A549 (cell line): ENCODE measurements around the gene ANAPC15. TPM values are rescaled to one million over a fixed set of nuclear protein-coding genes. Genes with fewer than 3 reads are reported as not detected.

Experiments
- ATAC-seq, 2 experiments: fragments of 200-7000 bp in 1 of 2; fragments of >200 bp in 1 of 2; cut with Nextera tagmentation in 1 of 2; cut with Tn5 transposase in 1 of 2; 3 replicates each; pipeline versions ENCODE4 v1.8.0 to v1.9.1; 2018 to 2020; ENCODE audit warnings: mild to moderate bottlenecking in 1 of 2, moderate library complexity in 1 of 2
- CTCF ChIA-PET: fragments of 300-600 bp; sonication (Branson Sonifier 250); formaldehyde crosslinking; extraction: SDS; loops from one replicate; lab custom pipeline; 2021; ENCODE audit warnings: antibody characterized with exemption, inconsistent platforms; lab: Yijun Ruan, JAX
- POLR2A ChIA-PET: fragments of 350-600 bp; formaldehyde crosslinking; extraction: SDS; loops from one replicate; lab custom pipeline; 2021; ENCODE audit warnings: antibody characterized with exemption, inconsistent platforms; lab: Yijun Ruan, JAX
- DNase-seq, 2 experiments: peaks; one replicate each; pipeline versions ENCODE4 v3.0.0 to v3.0.0-alpha.2; 2011 to 2016; ENCODE audit warnings: low read depth in 1 of 2, low spot score in 1 of 2
- FAIRE-seq: peaks from 2 replicates; lab custom pipeline; 2011; peaks lifted over from hg19 to GRCh38; lab: Jason Lieb, UNC
- H3K27ac ChIP-seq, 2 experiments: fragments of >200 bp; sonication (Bioruptor Twin); formaldehyde crosslinking; 3 replicates each; pipeline ENCODE4 v1.5.1; 2016 to 2017
- H3K4me1 ChIP-seq: fragments of >200 bp; sonication (Bioruptor Twin); formaldehyde crosslinking; 3 replicates; pipeline ENCODE4 v1.6.1; 2016
- H3K4me2 ChIP-seq: fragments of >200 bp; sonication (Bioruptor Twin); formaldehyde crosslinking; 3 replicates; pipeline ENCODE4 v1.6.1; 2016
- H3K4me3 ChIP-seq: fragments of >200 bp; sonication (Bioruptor Twin); formaldehyde crosslinking; 3 replicates; pipeline ENCODE4 v1.5.1; 2016
- H3K9me3 ChIP-seq: fragments of >200 bp; sonication (Bioruptor Twin); formaldehyde crosslinking; 3 replicates; pipeline ENCODE4 v1.6.1; 2016
- BHLHE40 ChIP-seq: IDR thresholded peaks from 2 replicates; pipeline ENCODE4 v1.6.1; 2012; ENCODE audit warnings: low read depth, low read length, inconsistent platforms
- EHMT2 ChIP-seq: fragments of 200-600 bp; sonication (generic); IDR thresholded peaks from 2 replicates; pipeline ENCODE4 v1.6.1; 2016; ENCODE audit warnings: antibody characterized with exemption, low read depth, mild to moderate bottlenecking, moderate library complexity
- EP300 ChIP-seq, 2 experiments: fragments of >200 bp; sonication (Bioruptor Twin); formaldehyde crosslinking; IDR thresholded peaks; 2 replicates in 1 of 2; 3 replicates in 1 of 2; pipeline ENCODE4 v1.6.1; 2016 to 2017
- HOXB13 ChIP-seq: fragments of 250-450 bp; sonication (Bioruptor Pico); IDR thresholded peaks from 2 replicates; pipeline ENCODE4 v1.5.0; 2020; ENCODE audit warnings: low read depth, mild to moderate bottlenecking, moderate library complexity
- MAZ ChIP-seq: fragments of 150-350 bp; IDR thresholded peaks from 2 replicates; pipeline ENCODE4 v1.6.1; 2014; ENCODE audit warnings: antibody characterized with exemption, low read depth, low read length, borderline replicate concordance
- MYC ChIP-seq: IDR thresholded peaks from 2 replicates; pipeline ENCODE4 v1.6.1; 2012; ENCODE audit warnings: mild to moderate bottlenecking, inconsistent platforms, low read length, improper control_type of control experiment, borderline replicate concordance
- PHF8 ChIP-seq: fragments of 200-600 bp; sonication (generic); IDR thresholded peaks from 2 replicates; pipeline ENCODE4 v1.6.1; 2016; ENCODE audit warnings: low read depth, mild to moderate bottlenecking, antibody characterized with exemption, moderate library complexity, borderline replicate concordance
- RCOR1 ChIP-seq: fragments of 150-350 bp; IDR thresholded peaks from 2 replicates; pipeline ENCODE4 v1.6.1; 2014; ENCODE audit warnings: antibody characterized with exemption, low read length, low read depth
- RFX5 ChIP-seq: fragments of 450-650 bp; IDR thresholded peaks from 2 replicates; pipeline ENCODE4 v1.7.1; 2014; ENCODE audit warnings: antibody characterized with exemption, mild to moderate bottlenecking, moderate library complexity
- SREBF2 ChIP-seq: fragments of 450-650 bp; IDR thresholded peaks from 2 replicates; pipeline ENCODE4 v1.6.1; 2014; ENCODE audit warnings: mild to moderate bottlenecking, moderate library complexity
- TP53 ChIP-seq: fragments of 250-450 bp; sonication (Bioruptor Pico); IDR thresholded peaks from 2 replicates; pipeline ENCODE4 v1.5.0; 2021; ENCODE audit warnings: mild to moderate bottlenecking, moderate library complexity
- WGBS: methylation state at CpG from one replicate; pipeline ENCODE4 v1.1.6; 2017; ENCODE audit errors: missing lambda C conversion rate; 5-methylcytosine and 5-hydroxymethylcytosine counted together
- polyA plus RNA-seq, 4 experiments: library from polyadenylated mRNA; depleted of rRNA in 3 of 4; stranded (reverse); fragments of >200 nt; fragmentation: RNase III in 1 of 4; extraction: RNeasy Plus Mini Kit Qiagen cat#74134 plus additional on column Dnase treatment in 1 of 4; gene quantifications; 2 replicates in 3 of 4; 3 replicates in 1 of 4; pipeline ENCODE4 v1.2.3, GENCODE V29; 2011 to 2017
- small RNA-seq, 6 experiments: library from RNA; depleted of rRNA; stranded (forward); fragments of <200 nt; gene quantifications; one replicate each; pipeline ENCODE3, GENCODE V24; 2012
- TF ChIP-seq, protein P1 (sequence below): fragments of 250-450 bp; sonication (Bioruptor Pico); IDR thresholded peaks from 2 replicates; pipeline ENCODE4 v1.5.0; 2021; ENCODE audit warnings: mild to moderate bottlenecking, moderate library complexity, borderline replicate concordance
- TF ChIP-seq, protein P2 (sequence below): IDR thresholded peaks from 2 replicates; pipeline ENCODE4 v1.6.1; 2012

Gene ANAPC15
- polyA plus RNA-seq, 2 of the 4 experiments (the other 2 are of a cell fraction) = 88.2 to 96.2 TPM

DNA sequence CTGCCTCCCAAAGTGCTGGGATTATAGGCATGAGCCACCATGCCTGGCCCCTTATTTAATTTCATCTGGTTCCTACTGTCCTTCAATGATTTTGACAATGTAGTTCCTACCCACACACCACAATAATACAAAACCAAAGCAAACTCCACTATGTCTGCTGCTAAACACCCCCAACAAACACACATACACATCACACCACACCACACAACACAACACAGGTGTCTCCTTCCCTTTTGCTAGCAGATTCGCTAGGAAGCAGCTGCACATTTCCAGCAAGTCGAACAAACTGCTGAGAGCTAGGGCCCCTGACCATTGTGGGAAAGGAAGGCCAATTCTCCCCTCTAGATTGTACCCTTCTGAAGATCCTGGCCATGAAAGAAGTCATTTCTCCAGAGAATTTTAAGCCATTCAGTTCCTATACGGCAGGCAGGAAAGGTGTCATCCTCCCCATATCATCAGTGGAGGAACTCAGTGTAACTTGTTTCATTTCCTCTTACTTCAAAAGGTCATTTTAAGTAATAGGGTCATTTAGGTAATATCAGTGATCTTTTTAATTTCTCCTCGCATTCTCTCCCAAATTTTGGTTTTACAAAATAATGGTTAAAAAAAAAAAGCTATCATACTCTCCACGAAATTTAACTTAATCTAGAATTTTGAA, 50.6 kb downstream of the ANAPC15 start:
- Histone ChIP-seq H3K4me2 (no peak overlapping the region), H3K9me3 (no peaks in the 10 kb centered on the region), H3K4me3 (no peak overlapping the region), H3K4me1 (peaks cover 4% of the 10 kb centered on the region; the same call in 2 of the 3 replicates), H3K27ac (no peak overlapping the region)
- WGBS = 91% methylated on average over 5 of the region's 5 CpGs
- POLR2A ChIA-PET = interaction anchor here (1.8 kb wide), 1 partner anchor 8 kb away, joined by 4 read pairs; no protein-coding TSS in a partner anchor
- DNase-seq = no peak
- TF ChIP-seq, protein P1, sequence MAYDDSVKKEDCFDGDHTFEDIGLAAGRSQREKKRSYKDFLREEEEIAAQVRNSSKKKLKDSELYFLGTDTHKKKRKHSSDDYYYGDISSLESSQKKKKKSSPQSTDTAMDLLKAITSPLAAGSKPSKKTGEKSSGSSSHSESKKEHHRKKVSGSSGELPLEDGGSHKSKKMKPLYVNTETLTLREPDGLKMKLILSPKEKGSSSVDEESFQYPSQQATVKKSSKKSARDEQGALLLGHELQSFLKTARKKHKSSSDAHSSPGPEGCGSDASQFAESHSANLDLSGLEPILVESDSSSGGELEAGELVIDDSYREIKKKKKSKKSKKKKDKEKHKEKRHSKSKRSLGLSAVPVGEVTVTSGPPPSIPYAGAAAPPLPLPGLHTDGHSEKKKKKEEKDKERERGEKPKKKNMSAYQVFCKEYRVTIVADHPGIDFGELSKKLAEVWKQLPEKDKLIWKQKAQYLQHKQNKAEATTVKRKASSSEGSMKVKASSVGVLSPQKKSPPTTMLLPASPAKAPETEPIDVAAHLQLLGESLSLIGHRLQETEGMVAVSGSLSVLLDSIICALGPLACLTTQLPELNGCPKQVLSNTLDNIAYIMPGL (CRISPR knock-in tag) = no peak
- TF ChIP-seq EP300 (IDR thresholded peaks at IDR 0.05) (no peak), BHLHE40 (no peak), MAZ (no peak), SREBF2 (no peak), PHF8 (no peak), MYC (no peak), EHMT2 (no peak), RFX5 (no peak), HOXB13 (CRISPR knock-in tag) (no peak), TP53 (no peak), RCOR1 (no peak)
- TF ChIP-seq, protein P2, sequence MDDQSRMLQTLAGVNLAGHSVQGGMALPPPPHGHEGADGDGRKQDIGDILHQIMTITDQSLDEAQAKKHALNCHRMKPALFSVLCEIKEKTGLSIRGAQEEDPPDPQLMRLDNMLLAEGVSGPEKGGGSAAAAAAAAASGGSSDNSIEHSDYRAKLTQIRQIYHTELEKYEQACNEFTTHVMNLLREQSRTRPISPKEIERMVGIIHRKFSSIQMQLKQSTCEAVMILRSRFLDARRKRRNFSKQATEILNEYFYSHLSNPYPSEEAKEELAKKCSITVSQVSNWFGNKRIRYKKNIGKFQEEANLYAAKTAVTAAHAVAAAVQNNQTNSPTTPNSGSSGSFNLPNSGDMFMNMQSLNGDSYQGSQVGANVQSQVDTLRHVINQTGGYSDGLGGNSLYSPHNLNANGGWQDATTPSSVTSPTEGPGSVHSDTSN = no peak
- TF ChIP-seq, all 56 proteins: peak for 0
- CTCF ChIA-PET = interaction anchor here (0.6 to 3.6 kb wide), 5 partner anchors 11 to 37 kb away, joined by 3 to 15 read pairs (median 5); no protein-coding TSS in a partner anchor
- no peak for FAIRE-seq
- ATAC-seq = no peak

Small RNAs within 50 kb of the gene (small RNA-seq; reads per million reads assigned to genes)
- gene MIR3165 = 0 to 2.6 (median 0) reads per million in 6 experiments

Other genes starting within 250 kb of the ANAPC15 start
- gene DEFB131B, start 234.2 kb downstream of the ANAPC15 start, polyA plus RNA-seq (2011; rRNA removed) = not detected in 2 replicates
- not detected in 3 replicates for gene DEFB131B, start 234.2 kb downstream of the ANAPC15 start, polyA plus RNA-seq (2017; fragmentation: RNase III; extraction: RNeasy Plus Mini Kit Qiagen cat#74134 plus additional on column Dnase treatment)
- 6.9 and 7.6 TPM in 2 replicates for gene XNDC1N, start 184.1 kb downstream of the ANAPC15 start, polyA plus RNA-seq (2011; rRNA removed)
- 4.3 to 5.0 TPM (median 4.9 TPM) in 3 replicates for gene XNDC1N, start 184.1 kb downstream of the ANAPC15 start, polyA plus RNA-seq (2017; fragmentation: RNase III; extraction: RNeasy Plus Mini Kit Qiagen cat#74134 plus additional on column Dnase treatment)
- gene RNF121, start 183.6 kb downstream of the ANAPC15 start, polyA plus RNA-seq (2011; rRNA removed) = 102 and 105 TPM in 2 replicates
- gene RNF121, start 183.6 kb downstream of the ANAPC15 start, polyA plus RNA-seq (2017; fragmentation: RNase III; extraction: RNeasy Plus Mini Kit Qiagen cat#74134 plus additional on column Dnase treatment) = 79.0 to 87.2 TPM (median 80.3 TPM) in 3 replicates
- 7.6 and 7.7 TPM in 2 replicates for gene IL18BP, start 113.8 kb downstream of the ANAPC15 start, polyA plus RNA-seq (2011; rRNA removed)
- gene IL18BP, start 113.8 kb downstream of the ANAPC15 start, polyA plus RNA-seq (2017; fragmentation: RNase III; extraction: RNeasy Plus Mini Kit Qiagen cat#74134 plus additional on column Dnase treatment) = 6.0 to 7.9 TPM (median 6.6 TPM) in 3 replicates
- 51.5 and 64.6 TPM in 2 replicates for gene NUMA1, start 32.2 kb downstream of the ANAPC15 start, polyA plus RNA-seq (2011; rRNA removed)
- gene NUMA1, start 32.2 kb downstream of the ANAPC15 start, polyA plus RNA-seq (2017; fragmentation: RNase III; extraction: RNeasy Plus Mini Kit Qiagen cat#74134 plus additional on column Dnase treatment) = 56.3 to 65.8 TPM (median 64.5 TPM) in 3 replicates
- 14.3 and 16.3 TPM in 2 replicates for gene LRRC51, start 31.8 kb downstream of the ANAPC15 start, polyA plus RNA-seq (2011; rRNA removed)
- 8.2 to 10.1 TPM (median 9.1 TPM) in 3 replicates for gene LRRC51, start 31.8 kb downstream of the ANAPC15 start, polyA plus RNA-seq (2017; fragmentation: RNase III; extraction: RNeasy Plus Mini Kit Qiagen cat#74134 plus additional on column Dnase treatment)
- 66.1 and 85.8 TPM in 2 replicates for gene LAMTOR1, start 9.4 kb downstream of the ANAPC15 start, polyA plus RNA-seq (2011; rRNA removed)
- gene LAMTOR1, start 9.4 kb downstream of the ANAPC15 start, polyA plus RNA-seq (2017; fragmentation: RNase III; extraction: RNeasy Plus Mini Kit Qiagen cat#74134 plus additional on column Dnase treatment) = 109 to 119 TPM (median 114 TPM) in 3 replicates
- gene TOMT, start 6.8 kb downstream of the ANAPC15 start, polyA plus RNA-seq (2011; rRNA removed) = not detected in 2 replicates
- gene TOMT, start 6.8 kb downstream of the ANAPC15 start, polyA plus RNA-seq (2017; fragmentation: RNase III; extraction: RNeasy Plus Mini Kit Qiagen cat#74134 plus additional on column Dnase treatment) = not detected in 3 replicates
- gene FOLR3, start 23.0 kb upstream of the ANAPC15 start, polyA plus RNA-seq (2011; rRNA removed) = not detected in 2 replicates
- gene FOLR3, start 23.0 kb upstream of the ANAPC15 start, polyA plus RNA-seq (2017; fragmentation: RNase III; extraction: RNeasy Plus Mini Kit Qiagen cat#74134 plus additional on column Dnase treatment) = 0.29 to 0.36 TPM in 2 of 3 replicates, not detected in the other
- gene FOLR1, start 79.4 kb upstream of the ANAPC15 start, polyA plus RNA-seq (2011; rRNA removed) = 0.22 and 0.25 TPM in 2 replicates
- 0.08 to 0.12 TPM (median 0.09 TPM) in 3 replicates for gene FOLR1, start 79.4 kb upstream of the ANAPC15 start, polyA plus RNA-seq (2017; fragmentation: RNase III; extraction: RNeasy Plus Mini Kit Qiagen cat#74134 plus additional on column Dnase treatment)
- not detected in 2 replicates for gene FOLR2, start 104.1 kb upstream of the ANAPC15 start, polyA plus RNA-seq (2011; rRNA removed)
- gene FOLR2, start 104.1 kb upstream of the ANAPC15 start, polyA plus RNA-seq (2017; fragmentation: RNase III; extraction: RNeasy Plus Mini Kit Qiagen cat#74134 plus additional on column Dnase treatment) = not detected in 3 replicates
- gene INPPL1, start 112.1 kb upstream of the ANAPC15 start, polyA plus RNA-seq (2011; rRNA removed) = 67.4 and 84.8 TPM in 2 replicates
- 94.5 to 117 TPM (median 103 TPM) in 3 replicates for gene INPPL1, start 112.1 kb upstream of the ANAPC15 start, polyA plus RNA-seq (2017; fragmentation: RNase III; extraction: RNeasy Plus Mini Kit Qiagen cat#74134 plus additional on column Dnase treatment)
- not detected in 2 replicates for gene PHOX2A, start 131.5 kb upstream of the ANAPC15 start, polyA plus RNA-seq (2011; rRNA removed)
- gene PHOX2A, start 131.5 kb upstream of the ANAPC15 start, polyA plus RNA-seq (2017; fragmentation: RNase III; extraction: RNeasy Plus Mini Kit Qiagen cat#74134 plus additional on column Dnase treatment) = not detected in 3 replicates